Ishikawa (cell line): ENCODE results near the gene HRCT1.

ENCODE experiments used
- CEBPB ChIP-seq: IDR thresholded peaks from 2 replicates; pipeline ENCODE4 v1.6.1; 2012
- CREB1 ChIP-seq: IDR thresholded peaks from 2 replicates; pipeline ENCODE4 v1.6.1; 2012; ENCODE audit warnings: low read depth
- EGR1 ChIP-seq: IDR thresholded peaks from 2 replicates; pipeline ENCODE4 v1.6.1; 2012
- EP300 ChIP-seq: IDR thresholded peaks from 2 replicates; pipeline ENCODE4 v1.6.1; 2012; ENCODE audit warnings: borderline replicate concordance
- FOXM1 ChIP-seq: IDR thresholded peaks from 2 replicates; pipeline ENCODE4 v1.6.1; 2012; ENCODE audit warnings: low read depth, borderline replicate concordance
- NFIC ChIP-seq: IDR thresholded peaks from 2 replicates; pipeline ENCODE4 v1.6.1; 2012
- RAD21 ChIP-seq: IDR thresholded peaks from 2 replicates; pipeline ENCODE4 v1.6.1; 2012; ENCODE audit warnings: low read depth
- TAF1 ChIP-seq: IDR thresholded peaks from 2 replicates; pipeline ENCODE4 v1.6.1; 2012; ENCODE audit warnings: low read depth, mild to moderate bottlenecking
- TCF12 ChIP-seq: IDR thresholded peaks from 2 replicates; pipeline ENCODE4 v1.6.1; 2012; ENCODE audit warnings: low read depth
- TEAD4 ChIP-seq: IDR thresholded peaks from 2 replicates; pipeline ENCODE4 v1.6.1; 2012
- YY1 ChIP-seq: IDR thresholded peaks from 2 replicates; pipeline ENCODE4 v1.6.1; 2012; ENCODE audit warnings: low read depth
- ZBTB7A ChIP-seq: IDR thresholded peaks from 2 replicates; pipeline ENCODE4 v1.6.1; 2012; ENCODE audit warnings: low read depth
- TF ChIP-seq, protein P1 (sequence below): IDR thresholded peaks from 2 replicates; pipeline ENCODE4 v1.6.1; 2012; ENCODE audit warnings: low read depth, mild to moderate bottlenecking
- TF ChIP-seq, protein P2 (sequence below): IDR thresholded peaks from 2 replicates; pipeline ENCODE4 v1.6.1; 2012

DNA sequence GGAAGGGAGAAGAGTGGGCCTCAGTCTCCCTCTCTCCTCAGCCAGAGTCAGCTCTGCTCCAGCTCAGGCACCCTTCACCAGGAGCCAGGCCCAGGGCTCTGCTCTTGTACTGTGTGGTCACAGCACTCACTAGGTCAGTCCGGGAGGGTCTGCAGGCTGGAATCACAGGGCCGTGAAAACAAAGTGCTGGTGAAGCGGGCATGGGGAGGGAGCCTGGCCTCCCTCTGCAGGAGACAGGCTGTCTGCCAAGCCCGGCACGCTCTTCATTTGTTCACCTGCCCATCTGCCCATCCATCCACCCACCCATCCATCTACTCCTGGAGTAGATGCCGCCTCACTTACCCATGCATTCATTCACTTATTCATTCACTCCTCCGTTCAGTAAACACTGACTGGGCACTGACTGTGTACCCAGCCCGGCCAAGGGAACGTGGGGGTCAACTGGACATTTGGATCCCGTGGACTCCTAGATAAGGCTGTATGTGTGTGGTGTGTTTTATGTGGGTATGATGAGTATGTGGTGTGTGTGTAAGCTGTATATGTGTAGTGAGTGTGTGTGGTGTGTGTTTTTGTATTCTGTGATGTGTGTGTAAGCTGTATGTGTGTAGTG lies 6.9 kb downstream of the HRCT1 start:
- TF ChIP-seq TEAD4 (no peak), CEBPB (no peak), EGR1 (no peak), NFIC (no peak; the same call in 1 of the 2 replicates), TCF12 (no peak), RAD21 (no peak), FOXM1 (no peak), CREB1 (no peak), YY1 (no peak), ZBTB7A (peak; percentile 54; the same call in 1 of the 2 replicates), TAF1 (no peak), EP300 (no peak)
- TF ChIP-seq, protein P1, sequence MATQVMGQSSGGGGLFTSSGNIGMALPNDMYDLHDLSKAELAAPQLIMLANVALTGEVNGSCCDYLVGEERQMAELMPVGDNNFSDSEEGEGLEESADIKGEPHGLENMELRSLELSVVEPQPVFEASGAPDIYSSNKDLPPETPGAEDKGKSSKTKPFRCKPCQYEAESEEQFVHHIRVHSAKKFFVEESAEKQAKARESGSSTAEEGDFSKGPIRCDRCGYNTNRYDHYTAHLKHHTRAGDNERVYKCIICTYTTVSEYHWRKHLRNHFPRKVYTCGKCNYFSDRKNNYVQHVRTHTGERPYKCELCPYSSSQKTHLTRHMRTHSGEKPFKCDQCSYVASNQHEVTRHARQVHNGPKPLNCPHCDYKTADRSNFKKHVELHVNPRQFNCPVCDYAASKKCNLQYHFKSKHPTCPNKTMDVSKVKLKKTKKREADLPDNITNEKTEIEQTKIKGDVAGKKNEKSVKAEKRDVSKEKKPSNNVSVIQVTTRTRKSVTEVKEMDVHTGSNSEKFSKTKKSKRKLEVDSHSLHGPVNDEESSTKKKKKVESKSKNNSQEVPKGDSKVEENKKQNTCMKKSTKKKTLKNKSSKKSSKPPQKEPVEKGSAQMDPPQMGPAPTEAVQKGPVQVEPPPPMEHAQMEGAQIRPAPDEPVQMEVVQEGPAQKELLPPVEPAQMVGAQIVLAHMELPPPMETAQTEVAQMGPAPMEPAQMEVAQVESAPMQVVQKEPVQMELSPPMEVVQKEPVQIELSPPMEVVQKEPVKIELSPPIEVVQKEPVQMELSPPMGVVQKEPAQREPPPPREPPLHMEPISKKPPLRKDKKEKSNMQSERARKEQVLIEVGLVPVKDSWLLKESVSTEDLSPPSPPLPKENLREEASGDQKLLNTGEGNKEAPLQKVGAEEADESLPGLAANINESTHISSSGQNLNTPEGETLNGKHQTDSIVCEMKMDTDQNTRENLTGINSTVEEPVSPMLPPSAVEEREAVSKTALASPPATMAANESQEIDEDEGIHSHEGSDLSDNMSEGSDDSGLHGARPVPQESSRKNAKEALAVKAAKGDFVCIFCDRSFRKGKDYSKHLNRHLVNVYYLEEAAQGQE = no peak
- TF ChIP-seq, protein P2, sequence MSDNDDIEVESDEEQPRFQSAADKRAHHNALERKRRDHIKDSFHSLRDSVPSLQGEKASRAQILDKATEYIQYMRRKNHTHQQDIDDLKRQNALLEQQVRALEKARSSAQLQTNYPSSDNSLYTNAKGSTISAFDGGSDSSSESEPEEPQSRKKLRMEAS = no peak
